MM.1S (cell line): ENCODE data around the gene RFNG.

Source experiments
- DNase-seq: peaks from one replicate; pipeline ENCODE4 v3.0.0-alpha.2; 2015
- H2AFZ ChIP-seq: fragments of 300-600 bp; sonication (generic); 2 replicates; pipeline ENCODE4 v1.6.0; 2016; ENCODE audit warnings: antibody characterized with exemption, low read length
- H3F3A ChIP-seq: fragments of 300-600 bp; sonication (generic); 2 replicates; pipeline ENCODE4 v1.6.1; 2016; ENCODE audit warnings: mild to moderate bottlenecking, antibody characterized with exemption, low read length, moderate library complexity, mixed read lengths; ENCODE audit not compliant: insufficient read depth
- H3K27ac ChIP-seq: fragments of 300-600 bp; sonication (generic); 2 replicates; pipeline ENCODE4 v1.5.1; 2016; ENCODE audit warnings: mild to moderate bottlenecking, low read length
- H3K27me3 ChIP-seq: fragments of 300-600 bp; sonication (generic); replicated peaks from 2 replicates; pipeline ENCODE4 v1.6.0; 2016; ENCODE audit warnings: low read length; ENCODE audit not compliant: insufficient read depth
- H3K36me3 ChIP-seq: fragments of 300-600 bp; sonication (generic); replicated peaks from 2 replicates; pipeline ENCODE4 v1.6.1; 2016; ENCODE audit warnings: mild to moderate bottlenecking, low read length, mixed read lengths; ENCODE audit not compliant: insufficient read depth
- H3K4me1 ChIP-seq: fragments of 300-600 bp; sonication (generic); 2 replicates; pipeline ENCODE4 v1.6.1; 2016; ENCODE audit warnings: low read length, mixed read lengths
- H3K4me2 ChIP-seq: fragments of 300-600 bp; sonication (generic); 2 replicates; pipeline ENCODE4 v1.6.0; 2016; ENCODE audit warnings: low read depth, low read length
- H3K4me3 ChIP-seq: fragments of 300-600 bp; sonication (generic); 2 replicates; pipeline ENCODE4 v1.5.1; 2016; ENCODE audit warnings: low read length, mixed read lengths
- H3K79me2 ChIP-seq: fragments of 300-600 bp; sonication (generic); 2 replicates; pipeline ENCODE4 v1.6.1; 2016; ENCODE audit warnings: mixed run types, low read length, mixed read lengths
- H3K9ac ChIP-seq: fragments of 300-600 bp; sonication (generic); 2 replicates; pipeline ENCODE4 v1.6.1; 2016; ENCODE audit warnings: low read length, mixed read lengths
- H3K9me2 ChIP-seq: fragments of 300-600 bp; sonication (generic); replicated peaks from 2 replicates; pipeline ENCODE4 v1.6.1; 2016; ENCODE audit warnings: mild to moderate bottlenecking, low read length, mixed read lengths; ENCODE audit not compliant: insufficient read depth
- H3K9me3 ChIP-seq: fragments of 300-600 bp; sonication (generic); replicated peaks from 2 replicates; pipeline ENCODE4 v1.6.1; 2016; ENCODE audit warnings: mild to moderate bottlenecking, low read length, mixed read lengths; ENCODE audit not compliant: insufficient read depth
- H4K20me1 ChIP-seq: fragments of 300-600 bp; sonication (generic); 2 replicates; pipeline ENCODE4 v1.6.1; 2016; ENCODE audit warnings: mild to moderate bottlenecking, low read length, moderate library complexity, mixed read lengths; ENCODE audit not compliant: insufficient read depth
- CTCF ChIP-seq: fragments of 300-600 bp; sonication (generic); IDR thresholded peaks from 2 replicates; pipeline ENCODE4 v1.5.1; 2016; ENCODE audit warnings: antibody characterized with exemption, low read length, mixed read lengths
- EZH2 ChIP-seq: fragments of 300-600 bp; sonication (generic); optimal IDR thresholded peaks from 2 replicates; pipeline ENCODE3; 2017; ENCODE audit warnings: low read depth, mild to moderate bottlenecking, antibody characterized with exemption, low read length, mixed read lengths
- EZH2phosphoT487 ChIP-seq: fragments of 300-600 bp; sonication (generic); IDR thresholded peaks from 2 replicates; pipeline ENCODE4 v1.6.1; 2018; ENCODE audit warnings: antibody characterized with exemption, low read length

The RFNG gene

GRCh38 chr17:82070611-82071010, 19.0 kb upstream of the RFNG start:
- no peak overlapping the region for H3K27ac ChIP-seq
- H3K27me3 ChIP-seq: no peaks in the 10 kb centered on the region
- no peak overlapping the region for H3K4me2 ChIP-seq
- TF ChIP-seq EZH2phosphoT487 (no peak), CTCF (no peak), EZH2 (no peak)
- H3K36me3 ChIP-seq: no peaks in the 10 kb centered on the region
- no peaks in the 10 kb centered on the region for H3F3A ChIP-seq
- no peaks in the 10 kb centered on the region for H3K4me1 ChIP-seq
- no peak overlapping the region for H3K4me3 ChIP-seq
- H4K20me1 ChIP-seq: no peaks in the 10 kb centered on the region
- no peak for DNase-seq
- no peak overlapping the region for H3K9ac ChIP-seq
- H3K9me2 ChIP-seq: no peaks in the 10 kb centered on the region
- no peak overlapping the region for H2AFZ ChIP-seq
- no peaks in the 10 kb centered on the region for H3K9me3 ChIP-seq
- no peaks in the 10 kb centered on the region for H3K79me2 ChIP-seq

GRCh38 chr17:82065638-82066303, 14.2 kb upstream of the RFNG start, which contains the start of gene DUS1L:
Gene DUS1L (minus strand): TSS chr17:82065804. CDS start chr17:82065059, 745 bp downstream.
- Histone ChIP-seq H3K36me3 (0 out of 2 replicates have a peak, but pooled peaks cover 4% of the 10 kb centered on the region), H3K4me3 (peak within 1 kb of the TSS; percentile 96), H3K4me2 (peak within 1 kb of the TSS; percentile 99), H3K9me2 (no peaks in the 10 kb centered on the region), H3K79me2 (peaks cover 30% of the 10 kb centered on the region), H3K4me1 (peaks cover 12% of the 10 kb centered on the region), H3K27me3 (no peaks in the 10 kb centered on the region), H3F3A (peaks cover 12% of the 10 kb centered on the region), H3K9ac (peak within 1 kb of the TSS; percentile 93), H2AFZ (peak within 1 kb of the TSS; percentile 89), H3K9me3 (no peaks in the 10 kb centered on the region), H4K20me1 (peaks cover 3% of the 10 kb centered on the region; the same call in 1 of the 2 replicates), H3K27ac (peak within 1 kb of the TSS; percentile 70; the same call in 1 of the 2 replicates)
- TF ChIP-seq EZH2phosphoT487: no peak
- TF ChIP-seq CTCF: no peak
- TF ChIP-seq EZH2: no peak
- DNase-seq: peak; percentile 70

GRCh38 chr17:82065193-82065637, 13.6 kb upstream of the RFNG start:
- 0 out of 2 replicates have a peak, but pooled peaks cover 4% of the 10 kb centered on the region for H3K36me3 ChIP-seq
- H3K27me3 ChIP-seq: no peaks in the 10 kb centered on the region
- H2AFZ ChIP-seq: peak overlapping the region; percentile 46; the same call in 1 of the 2 replicates
- no peaks in the 10 kb centered on the region for H3K9me3 ChIP-seq
- peaks cover 12% of the 10 kb centered on the region for H3F3A ChIP-seq
- TF ChIP-seq CTCF (no peak), EZH2phosphoT487 (no peak), EZH2 (no peak)
- peaks cover 3% of the 10 kb centered on the region; the same call in 1 of the 2 replicates for H4K20me1 ChIP-seq
- H3K79me2 ChIP-seq: peaks cover 30% of the 10 kb centered on the region
- peaks cover 12% of the 10 kb centered on the region for H3K4me1 ChIP-seq
- H3K4me2 ChIP-seq: peak overlapping the region; percentile 99
- peak overlapping the region; percentile 96 for H3K4me3 ChIP-seq
- no peaks in the 10 kb centered on the region for H3K9me2 ChIP-seq
- H3K9ac ChIP-seq: peak overlapping the region; percentile 93
- peak; percentile 19 for DNase-seq
- peak overlapping the region; percentile 70; the same call in 1 of the 2 replicates for H3K27ac ChIP-seq
